HG02973 (cell line): ENCODE results near the gene TRAF4.
"Not testable (repeated sequence)": the region's sequence is repeated elsewhere in the genome, so short reads cannot be mapped to it uniquely, and the experiment has no call there.

Experiments used
- ATAC-seq: cut with Tn5 transposase; IDR thresholded peaks from one replicate; pipeline ENCODE4 v1.9.1; 2021; ENCODE audit warnings: moderate library complexity; ENCODE audit not compliant: unreplicated experiment

The TRAF4 gene

GRCh38 chr17:28726627-28727491 lies 17.0 kb upstream of the TRAF4 start:
- peak; percentile 36 for ATAC-seq

- peak; percentile 35 for ATAC-seq
Observed at GRCh38 chr17:28728364-28729200, 15.2 kb upstream of the TRAF4 start, which contains the start of gene NEK8. Gene NEK8 (plus strand): TSS chr17:28728788. CDS start chr17:28728814, 26 bp downstream.

GRCh38 chr17:28729950-28730330 lies 13.9 kb upstream of the TRAF4 start:
- no peak for ATAC-seq

GRCh38 chr17:28733346-28733745 lies 10.5 kb upstream of the TRAF4 start:
- no peak for ATAC-seq

GRCh38 chr17:28734712-28735241 lies 9.0 kb upstream of the TRAF4 start:
- ATAC-seq, result no peak

- no peak for ATAC-seq
Observed at GRCh38 chr17:28735242-28735722, 8.5 kb upstream of the TRAF4 start.

- not testable (repeated sequence) for ATAC-seq
Observed at GRCh38 chr17:28735913-28736769, 7.7 kb upstream of the TRAF4 start.

GRCh38 chr17:28737316-28737715 lies 6.5 kb upstream of the TRAF4 start:
- ATAC-seq, result no peak

- peak; percentile 41 for ATAC-seq
Observed at GRCh38 chr17:28737770-28738679, 5.8 kb upstream of the TRAF4 start.

GRCh38 chr17:28738680-28739384 lies 5.0 kb upstream of the TRAF4 start:
- ATAC-seq, result peak; percentile 27

- no peak for ATAC-seq
Observed at GRCh38 chr17:28740406-28741357, 3.1 kb upstream of the TRAF4 start.

- ATAC-seq, result no peak
Observed at GRCh38 chr17:28741358-28742349, 2.2 kb upstream of the TRAF4 start.

- ATAC-seq, result peak; percentile 28
Observed at GRCh38 chr17:28744104-28744971, 527 bp downstream of the TRAF4 start.

GRCh38 chr17:28744972-28745785 lies 1.4 kb downstream of the TRAF4 start:
- no peak for ATAC-seq
